Measurements from ENCODE around the gene MAGEB17. TPM values are rescaled to one million over a fixed set of nuclear protein-coding genes. Genes with fewer than 3 reads are reported as not detected.

Gene MAGEB17
- total and polyA plus RNA-seq, 2 of the 8 experiments (the other 6 are each of a cell fraction or from before 2014, with no cell fraction given) = 0.48 to 1.1 TPM

- peak overlapping the region; percentile 17 for H3K4ac ChIP-seq (replicated peaks; ENCODE audit: insufficient read length, low read depth, low read length)
- FAIRE-seq = peak; percentile 82
- no peak overlapping the region for H3K56ac ChIP-seq (replicated peaks; ENCODE audit: insufficient read length, low read depth, low read length)
- no peaks in the 10 kb centered on the region for H4K20me1 ChIP-seq (replicated peaks in 1 of 2; ENCODE audit: control insufficient read depth in 1 of 2, insufficient read depth in 2 of 2, low read length in 2 of 2)
- H4K8ac ChIP-seq (ENCODE audit: extremely low read depth, insufficient read depth, low read length) = no peak overlapping the region
- H2BK20ac ChIP-seq (ENCODE audit: low read length) = peak overlapping the region; percentile 28; the same call in 1 of the 2 replicates
- H3K36me3 ChIP-seq (ENCODE audit: control insufficient read depth in 2 of 4, insufficient read depth in 4 of 4, low read length in 3 of 4) = no peaks in the 10 kb centered on the region
- no peak overlapping the region; a peak in 1 of 8 replicates for H3K4me3 ChIP-seq (ENCODE audit: extremely low read depth in 1 of 4, insufficient read depth in 2 of 4, low read depth in 3 of 4, low read length in 4 of 4)
- H4K91ac ChIP-seq (replicated peaks; ENCODE audit: insufficient read length, low read length) = peak overlapping the region; percentile 95
- H2AK5ac ChIP-seq (ENCODE audit: low read depth, low read length) = no peak overlapping the region
- H3K14ac ChIP-seq (ENCODE audit: insufficient read length) = no peak overlapping the region
- peak overlapping the region; percentile 93; the same call in 1 of the 2 replicates for H2BK5ac ChIP-seq (ENCODE audit: low read depth, low read length)
- no peaks in the 10 kb centered on the region for H3K23me2 ChIP-seq (ENCODE audit: low read depth, low read length)
- DNase-seq (ENCODE audit: low read depth in 1 of 2, low spot score in 2 of 2) = peak in 1 of 2 experiments; percentile 44
- H3K4me1 ChIP-seq (replicated peaks in 1 of 4; ENCODE audit: control insufficient read depth in 3 of 4, insufficient read depth in 4 of 4, low read length in 3 of 4) = peaks cover 2 to 16% (median 12%) of the 10 kb centered on the region in 4 experiments; a peak in 5 of 7 replicates
- no peaks in the 10 kb centered on the region for H3K79me2 ChIP-seq (ENCODE audit: control insufficient read depth in 1 of 2, insufficient read depth in 2 of 2, low read length in 2 of 2)
- POLR2A ChIA-PET (ENCODE audit: partially characterized antibody) = interaction anchor here (0.9 to 1.2 kb wide), 5 partner anchors 9 to 24 kb away, joined by 3 to 4 read pairs (median 4); no protein-coding TSS in a partner anchor
- no peaks in the 10 kb centered on the region for H3K27me3 ChIP-seq (replicated peaks in 1 of 4; ENCODE audit: control insufficient read depth in 3 of 4, extremely low read depth in 1 of 4, insufficient read depth in 3 of 4, low read length in 3 of 4)
- no peak overlapping the region for H2AFZ ChIP-seq (ENCODE audit: low read length)
- no peak overlapping the region for H2BK15ac ChIP-seq (ENCODE audit: low read length)
- H3K27ac ChIP-seq (ENCODE audit: low read depth, low read length) = no peak overlapping the region; the same call in 1 of the 2 replicates
- CTCF ChIA-PET (ENCODE audit: partially characterized antibody) = interaction anchor here (1.1 kb wide), 2 partner anchors 256 to 259 kb away, joined by 3 read pairs; no protein-coding TSS in a partner anchor
- peak overlapping the region; percentile 88 for H2BK120ac ChIP-seq (replicated peaks; ENCODE audit: low read depth, low read length)
- H3K23ac ChIP-seq (ENCODE audit: insufficient read length) = no peak overlapping the region
- no peaks in the 10 kb centered on the region for H3K79me1 ChIP-seq (ENCODE audit: low read depth, low read length)
- 0 out of 2 replicates have a peak overlapping the region, but pooled peaks have one; percentile 80 for H3K18ac ChIP-seq (ENCODE audit: extremely low read depth, low read length)
- H3K4me2 ChIP-seq (ENCODE audit: insufficient read depth in 1 of 2, low read depth in 2 of 2, low read length in 2 of 2) = peak overlapping the region; percentile 12 to 53; a peak in 3 of 4 replicates
- 0% methylated on average over 3 of the region's 3 CpGs; no CpG with 5 or more reads in 1 of the 2 experiments for WGBS, 2 experiments (ENCODE audit: extremely low coverage in 1 of 2, insufficient coverage in 1 of 2, insufficient read length in 1 of 2, insufficient replicate concordance in 2 of 2, low coverage in 1 of 2, low lambda C conversion rate in 2 of 2, missing lambda C conversion rate in 1 of 2)
- no peak overlapping the region for H3K9ac ChIP-seq (replicated peaks in 1 of 4; ENCODE audit: extremely low read depth in 1 of 4, low read depth in 3 of 4, low read length in 3 of 4)
- peak overlapping the region; percentile 92; the same call in 1 of the 2 replicates for H2BK12ac ChIP-seq (ENCODE audit: low read depth, low read length)
- peak overlapping the region; percentile 93 for H4K5ac ChIP-seq (ENCODE audit: insufficient read length, low read depth, low read length)
- no peaks in the 10 kb centered on the region for H3K9me3 ChIP-seq (ENCODE audit: insufficient read depth in 2 of 2, low read depth in 1 of 2, low read length in 1 of 2)
- TF ChIP-seq NANOG (IDR thresholded peaks at IDR 0.05; ENCODE audit: insufficient read depth, low read depth, low read length, poor library complexity, severe bottlenecking) (peak; percentile 82), NRF1 (IDR thresholded peaks at IDR 0.05; ENCODE audit: low read depth, low read length) (no peak), CREB1 (IDR thresholded peaks at IDR 0.05) (no peak)
Observed at GRCh38 chrX:16186380-16187007, 19.2 kb downstream of the MAGEB17 start.
